HG03025 (cell line): Measurements from ENCODE around the gene POGLUT2.
"Not testable (repeated sequence)": the region's sequence is repeated elsewhere in the genome, so short reads cannot be mapped to it uniquely, and the experiment has no call there.

ENCODE experiments used
- ATAC-seq: cut with Tn5 transposase; IDR thresholded peaks from one replicate; pipeline ENCODE4 v1.9.1; 2021; ENCODE audit warnings: mild to moderate bottlenecking, moderate library complexity; ENCODE audit not compliant: unreplicated experiment, low FRiP score

POGLUT2 gene

GRCh38 chr13:102812611-102813287, 14.0 kb upstream of the POGLUT2 start:
- ATAC-seq: no peak

DNA sequence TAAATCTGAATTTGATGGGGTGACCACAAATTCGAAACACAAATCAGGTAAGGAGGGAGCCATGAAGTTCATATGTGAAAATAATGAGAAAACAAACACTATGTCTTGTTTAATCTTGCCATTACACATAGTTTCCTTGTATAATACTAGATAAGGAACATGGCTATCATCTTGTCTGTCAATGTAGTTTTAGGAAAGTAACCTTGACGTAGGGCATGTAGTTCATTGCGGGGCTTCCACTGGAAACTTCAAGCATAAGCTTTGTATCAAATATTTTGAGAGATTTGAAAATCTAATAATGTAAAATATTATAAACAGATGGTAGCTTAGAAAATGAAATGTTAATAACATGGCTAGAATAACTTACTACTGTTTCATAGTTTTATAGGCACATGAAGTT, 8.9 kb upstream of the POGLUT2 start:
- no peak for ATAC-seq

DNA sequence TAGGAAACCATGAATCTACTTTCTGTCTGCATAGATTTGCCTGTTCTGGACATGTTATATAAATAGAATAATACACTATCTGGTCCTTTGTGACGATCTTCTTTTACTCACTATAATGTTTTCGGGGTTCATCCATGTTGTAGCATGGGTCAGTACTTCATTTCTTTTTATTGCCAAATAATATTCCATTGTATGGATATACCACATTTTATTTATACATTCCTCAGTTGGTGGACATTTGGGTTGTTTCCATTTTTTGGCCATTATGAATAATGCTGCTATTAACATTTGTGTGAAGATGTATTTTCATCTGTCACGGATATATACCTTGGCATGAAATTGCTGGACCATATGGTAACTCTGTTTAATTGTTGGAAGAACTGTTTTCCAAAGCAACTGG, 6.9 kb upstream of the POGLUT2 start:
- ATAC-seq: no peak

- peak; percentile 74 for ATAC-seq
These were observed 1.6 kb upstream of the POGLUT2 start for GRCh38 chr13:102800145-102801041.

GRCh38 chr13:102799426-102800144, 809 bp upstream of the POGLUT2 start:
- peak; percentile 15 for ATAC-seq

- no peak for ATAC-seq
These were observed 5.0 kb downstream of the POGLUT2 start for GRCh38 chr13:102793611-102794355.

- no peak for ATAC-seq
These were observed 6.4 kb downstream of the POGLUT2 start for GRCh38 chr13:102792396-102792795.

DNA sequence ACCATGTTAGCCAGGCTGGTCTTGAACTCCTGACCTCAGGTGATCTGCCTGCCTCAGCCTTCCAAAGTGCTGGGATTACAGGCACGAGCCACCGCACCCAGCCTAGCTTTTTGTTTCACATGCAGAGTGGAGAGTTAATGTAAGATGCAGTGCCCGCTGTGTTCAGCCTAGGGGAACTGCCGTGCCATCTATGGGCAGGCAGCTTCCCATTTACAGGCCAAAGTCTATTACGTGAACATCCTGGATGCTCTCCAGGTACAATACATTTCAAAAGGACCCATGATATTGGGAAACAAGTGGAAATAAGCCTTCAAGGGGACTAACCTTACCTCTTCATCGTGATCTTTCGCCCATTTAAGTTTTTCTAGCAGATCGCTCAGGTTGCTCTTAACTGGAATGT, 10.1 kb downstream of the POGLUT2 start:
- ATAC-seq: no peak

DNA sequence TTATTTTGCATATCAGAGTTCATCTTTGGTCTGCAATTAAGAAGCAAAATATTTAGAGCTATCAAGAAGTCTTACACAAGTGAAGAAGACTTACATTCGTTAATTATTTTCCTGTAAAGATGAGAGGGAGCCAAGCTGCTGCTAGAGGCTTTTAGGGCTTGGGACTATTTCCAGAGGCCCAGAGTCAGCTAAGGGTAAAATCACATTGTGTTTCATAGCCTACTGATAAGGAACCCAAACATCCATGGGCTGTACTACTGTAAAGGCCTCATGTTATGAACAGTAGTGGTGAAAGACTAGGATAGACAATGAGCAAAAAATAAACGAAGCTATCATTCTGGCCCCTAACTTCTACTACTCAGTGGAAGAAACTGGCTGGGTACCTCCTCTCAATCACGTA, 14.3 kb downstream of the POGLUT2 start:
- no peak for ATAC-seq

GRCh38 chr13:102781591-102781990, 17.2 kb downstream of the POGLUT2 start:
- ATAC-seq: no peak

- ATAC-seq: not testable (repeated sequence)
These were observed 18.1 kb downstream of the POGLUT2 start for GRCh38 chr13:102780656-102781055.

GRCh38 chr13:102779436-102780159, 19.2 kb downstream of the POGLUT2 start:
- no peak for ATAC-seq

- ATAC-seq: no peak
These were observed 21.0 kb downstream of the POGLUT2 start for GRCh38 chr13:102777736-102778135.

- no peak for ATAC-seq
These were observed 22.5 kb downstream of the POGLUT2 start for GRCh38 chr13:102776271-102776670.

DNA sequence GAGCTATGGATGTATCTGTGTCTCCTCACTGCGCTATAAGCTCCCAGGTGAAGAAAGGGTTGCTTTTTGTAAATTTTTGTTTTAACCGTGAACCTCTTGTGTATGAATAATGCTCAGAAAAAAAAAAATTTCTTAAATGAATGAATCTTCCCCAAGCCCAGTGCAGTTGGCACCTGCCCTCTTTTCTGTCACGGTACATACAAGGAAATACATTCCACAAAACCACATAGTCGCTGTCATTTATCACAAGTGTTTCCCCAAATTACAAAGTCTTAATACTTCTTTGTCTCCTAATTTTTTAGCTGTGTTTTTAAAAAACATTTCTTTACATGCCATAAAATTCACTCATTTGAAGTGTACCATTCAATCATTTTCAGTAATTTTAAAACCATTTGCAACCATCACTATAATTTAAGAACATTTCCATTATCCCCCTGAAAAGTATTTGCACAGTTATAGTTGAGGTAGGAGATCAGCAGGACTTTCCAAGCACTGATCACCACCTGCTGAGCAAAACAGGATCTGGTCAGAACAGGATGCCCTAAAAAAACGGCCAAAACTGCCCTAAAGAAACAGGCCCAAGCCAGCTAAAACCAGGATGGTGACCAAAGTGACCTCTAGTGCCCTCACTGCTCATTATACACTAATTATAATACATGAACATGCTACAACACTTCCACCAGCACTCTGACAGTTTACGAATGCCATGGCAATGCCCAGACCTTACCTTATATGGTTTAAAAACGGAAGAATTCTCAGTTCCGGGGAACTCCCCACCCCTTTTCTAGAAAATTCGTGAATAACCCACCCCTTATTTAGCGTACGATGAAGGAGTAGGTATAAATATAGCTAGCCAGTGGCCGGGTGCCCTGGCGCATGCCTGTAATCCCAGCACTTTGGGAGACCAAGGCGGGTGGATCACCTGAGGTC, 23.9 kb downstream of the POGLUT2 start:
- no peak for ATAC-seq

DNA sequence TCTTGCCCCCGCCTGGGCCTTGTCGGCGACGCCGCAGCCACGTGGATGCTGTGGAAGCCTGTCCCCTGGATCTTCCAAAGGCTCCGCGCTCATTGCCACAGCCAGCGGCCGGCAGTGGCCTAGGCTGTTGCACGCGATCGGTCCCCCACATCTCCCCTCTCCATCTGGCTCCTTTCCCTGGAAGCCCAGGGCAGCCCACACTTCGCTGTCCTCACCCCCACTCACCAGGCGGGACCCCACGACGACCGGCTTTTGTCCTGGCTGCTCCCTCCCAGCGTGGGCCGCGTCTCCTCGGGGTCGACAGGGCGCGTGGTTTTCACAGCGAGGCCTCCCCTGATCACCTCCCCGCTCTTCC, 24.6 kb downstream of the POGLUT2 start:
- no peak for ATAC-seq

DNA sequence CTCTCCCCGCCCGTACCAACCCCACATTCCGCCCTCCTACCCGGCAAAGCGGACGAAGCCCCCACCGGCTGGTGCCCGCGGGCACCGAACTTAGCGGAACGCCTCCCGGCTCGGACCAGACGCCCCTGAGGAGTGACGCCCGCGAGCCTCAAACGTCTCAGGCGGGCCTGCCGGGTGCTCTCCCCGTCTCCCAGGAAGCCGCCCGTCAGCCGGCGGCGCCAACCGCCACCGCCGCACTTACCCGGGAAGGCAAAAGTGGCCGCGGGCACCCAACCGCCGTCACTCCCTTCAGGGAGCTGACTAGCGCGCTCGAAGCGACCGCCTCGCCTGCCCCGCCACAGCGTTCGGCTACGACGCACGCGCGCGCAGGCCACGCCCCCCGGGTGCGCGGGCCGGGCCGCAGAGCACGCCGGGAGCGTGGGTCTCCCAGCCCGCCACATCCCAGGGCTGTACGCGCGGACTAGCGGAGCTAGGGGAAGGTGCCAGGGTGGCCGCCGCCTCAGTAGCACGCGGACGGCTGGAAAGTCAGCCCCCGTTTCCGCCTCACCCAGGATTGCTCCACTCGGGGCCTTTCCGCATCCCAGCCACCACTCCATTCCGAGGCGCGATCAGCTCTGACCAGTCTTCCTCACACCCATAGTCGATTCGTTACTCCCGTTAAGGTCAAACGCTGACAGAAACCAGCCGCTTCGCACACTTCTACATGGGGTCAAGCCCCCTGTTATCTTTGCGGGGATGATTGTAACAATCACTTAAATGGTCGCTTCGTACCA, 25.1 kb downstream of the POGLUT2 start, which contains the start of gene TEX30:
Gene TEX30, minus strand, starts transcription at position 346 of the 773 bp plus-strand sequence. CDS start 3,760 bp downstream, outside the sequence.
- peak; percentile 91 for ATAC-seq

DNA sequence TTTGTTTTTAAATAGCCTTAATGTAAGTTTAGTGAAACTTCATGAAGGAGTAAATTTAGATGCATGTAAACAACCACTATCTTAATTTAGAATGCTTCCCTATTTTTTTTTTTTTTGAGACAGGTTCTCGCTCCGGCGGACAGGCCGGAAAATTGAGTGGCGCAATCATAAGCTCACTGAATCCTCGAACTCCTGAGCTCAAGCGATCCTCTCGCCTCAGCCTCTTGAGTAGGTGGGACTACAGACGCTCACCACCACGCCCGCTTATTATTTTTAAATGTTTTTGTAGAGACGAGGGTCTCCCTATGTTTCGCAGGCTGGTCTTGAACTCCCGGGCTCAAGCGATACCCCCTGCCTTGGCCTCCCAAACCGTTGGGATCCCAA, 26.7 kb downstream of the POGLUT2 start:
- ATAC-seq: no peak
